ENCODE data around the gene RRP7A.
"Not testable (repeated sequence)": the region's sequence is repeated elsewhere in the genome, so short reads cannot be mapped to it uniquely, and the experiment has no call there.

DNA sequence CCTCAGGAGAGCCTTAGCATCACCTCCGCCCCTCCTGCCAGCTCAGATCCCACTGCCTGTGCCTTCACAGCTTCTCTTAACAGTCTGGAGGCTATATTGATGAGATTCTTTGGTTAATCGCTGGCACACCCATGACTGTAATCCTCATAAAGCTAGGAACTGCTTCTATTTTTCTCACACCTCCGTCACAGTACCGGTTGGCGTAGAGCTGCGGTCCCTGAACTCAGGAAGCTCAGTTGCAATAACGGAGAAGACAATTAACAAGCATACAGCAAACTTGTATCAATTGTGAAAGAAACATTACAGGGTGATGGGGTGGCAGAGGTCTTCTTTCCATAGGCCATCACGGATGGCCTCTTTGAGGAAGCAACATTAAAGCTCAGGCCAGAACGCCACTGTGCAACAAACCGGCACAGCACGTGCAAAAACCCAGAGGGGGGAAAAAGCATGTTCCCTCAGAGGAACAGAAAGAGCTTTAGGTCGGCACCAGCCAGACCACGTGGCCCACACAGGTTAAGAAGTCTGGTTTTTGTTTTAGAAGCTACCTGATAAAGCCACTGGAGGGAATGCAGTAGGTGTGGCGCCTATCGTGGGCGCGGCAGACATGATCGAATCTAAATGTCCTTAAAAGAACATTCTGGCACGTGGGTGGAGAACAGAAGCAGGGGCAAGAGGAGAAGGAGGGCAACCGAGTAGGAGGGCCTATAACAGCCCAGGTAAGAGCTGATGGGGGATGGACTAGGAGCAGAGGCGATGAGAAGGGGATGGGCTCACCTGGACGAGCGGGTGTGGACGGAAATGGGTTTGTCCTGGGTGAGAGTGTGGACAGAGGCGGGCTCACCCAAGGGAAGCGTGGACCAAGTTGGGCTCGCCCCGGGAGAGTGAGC lies 715 bp downstream of the RRP7A start:
- TF ChIP-seq, protein P1, sequence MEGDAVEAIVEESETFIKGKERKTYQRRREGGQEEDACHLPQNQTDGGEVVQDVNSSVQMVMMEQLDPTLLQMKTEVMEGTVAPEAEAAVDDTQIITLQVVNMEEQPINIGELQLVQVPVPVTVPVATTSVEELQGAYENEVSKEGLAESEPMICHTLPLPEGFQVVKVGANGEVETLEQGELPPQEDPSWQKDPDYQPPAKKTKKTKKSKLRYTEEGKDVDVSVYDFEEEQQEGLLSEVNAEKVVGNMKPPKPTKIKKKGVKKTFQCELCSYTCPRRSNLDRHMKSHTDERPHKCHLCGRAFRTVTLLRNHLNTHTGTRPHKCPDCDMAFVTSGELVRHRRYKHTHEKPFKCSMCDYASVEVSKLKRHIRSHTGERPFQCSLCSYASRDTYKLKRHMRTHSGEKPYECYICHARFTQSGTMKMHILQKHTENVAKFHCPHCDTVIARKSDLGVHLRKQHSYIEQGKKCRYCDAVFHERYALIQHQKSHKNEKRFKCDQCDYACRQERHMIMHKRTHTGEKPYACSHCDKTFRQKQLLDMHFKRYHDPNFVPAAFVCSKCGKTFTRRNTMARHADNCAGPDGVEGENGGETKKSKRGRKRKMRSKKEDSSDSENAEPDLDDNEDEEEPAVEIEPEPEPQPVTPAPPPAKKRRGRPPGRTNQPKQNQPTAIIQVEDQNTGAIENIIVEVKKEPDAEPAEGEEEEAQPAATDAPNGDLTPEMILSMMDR (IDR thresholded peaks at IDR 0.05): not testable (repeated sequence)
- TF ChIP-seq POLR2AphosphoS5 (IDR thresholded peaks at IDR 0.05; ENCODE audit: insufficient read depth in 1 of 2, low read depth in 1 of 2): not testable (repeated sequence)

Data from vagina (tissue), 2 donors.